Testis (tissue), 3 donors: ENCODE measurements around the gene ARHGEF7. TPM values are rescaled to one million over a fixed set of nuclear protein-coding genes. Genes with fewer than 3 reads are reported as not detected.

Source experiments
- DNase-seq: peaks from one replicate; pipeline ENCODE4 v3.0.0-alpha.2; 2019
- H3K27ac ChIP-seq, 2 donors: fragments of 200-600 bp; sonication (generic); one replicate each; pipeline ENCODE4 v1.5.1; 2019
- H3K27me3 ChIP-seq: fragments of 200-600 bp; sonication (generic); one replicate; pipeline ENCODE4 v1.5.1; 2019
- H3K36me3 ChIP-seq: fragments of 200-600 bp; sonication (generic); one replicate; pipeline ENCODE4 v1.5.1; 2017; ENCODE audit warnings: low read depth; ENCODE audit errors: missing control alignments
- H3K4me1 ChIP-seq: fragments of 200-600 bp; sonication (generic); one replicate; pipeline ENCODE4 v1.5.1; 2019
- H3K4me3 ChIP-seq, 2 donors: fragments of 200-600 bp; sonication (generic); one replicate each; pipeline ENCODE4 v1.5.1; 2017 to 2019
- H3K9me3 ChIP-seq: fragments of 200-600 bp; sonication (generic); one replicate; pipeline ENCODE4 v1.5.1; 2017
- POLR2A ChIP-seq: fragments of 450-650 bp; IDR thresholded peaks from one replicate; pipeline ENCODE4 v1.6.1; 2017; ENCODE audit warnings: antibody characterized with exemption, mild to moderate bottlenecking, moderate library complexity
- WGBS, 2 donors: methylation state at CpG; one replicate each; pipeline ENCODE4 v1.1.5; 2018; 5-methylcytosine and 5-hydroxymethylcytosine counted together
- intact Hi-C: fragments of 100-400 bp; cut with DNase I; formaldehyde crosslinking; loops from one replicate; pipeline ENCODE4 v1.15.1; 2023; ENCODE audit warnings: low total_unique reads
- polyA plus RNA-seq: library from polyadenylated mRNA; stranded (reverse); fragments of 350-450 nt; fragmentation: Illumina TruSeq; extraction: RNeasy Lipid Tissue Mini Kit (QIAGEN cat#74804); gene quantifications from one replicate; pipeline ENCODE4 v1.2.3, GENCODE V29; 2014; ENCODE audit warnings: low read depth, low replicate concordance; ENCODE audit not compliant: insufficient read depth
- total RNA-seq, 2 donors: library from RNA; depleted of rRNA; stranded (reverse); fragments of >200 nt; gene quantifications; one replicate each; pipeline ENCODE4 v1.2.3, GENCODE V29; 2016
- TF ChIP-seq, protein P1 (sequence below), 3 experiments: fragments of 450-650 bp in 2 of 3; fragments of 200-600 bp in 1 of 3; sonication (generic) in 1 of 3; IDR thresholded peaks; one replicate each; pipeline ENCODE4 v1.5.1; 2016 to 2019; ENCODE audit warnings: antibody characterized with exemption in 3 of 3, mild to moderate bottlenecking in 2 of 3, moderate library complexity in 1 of 3

The ARHGEF7 gene
- total and polyA plus RNA-seq, 3 donors from 2014 or later, result 73.6 to 136 (median 118) TPM

DNA sequence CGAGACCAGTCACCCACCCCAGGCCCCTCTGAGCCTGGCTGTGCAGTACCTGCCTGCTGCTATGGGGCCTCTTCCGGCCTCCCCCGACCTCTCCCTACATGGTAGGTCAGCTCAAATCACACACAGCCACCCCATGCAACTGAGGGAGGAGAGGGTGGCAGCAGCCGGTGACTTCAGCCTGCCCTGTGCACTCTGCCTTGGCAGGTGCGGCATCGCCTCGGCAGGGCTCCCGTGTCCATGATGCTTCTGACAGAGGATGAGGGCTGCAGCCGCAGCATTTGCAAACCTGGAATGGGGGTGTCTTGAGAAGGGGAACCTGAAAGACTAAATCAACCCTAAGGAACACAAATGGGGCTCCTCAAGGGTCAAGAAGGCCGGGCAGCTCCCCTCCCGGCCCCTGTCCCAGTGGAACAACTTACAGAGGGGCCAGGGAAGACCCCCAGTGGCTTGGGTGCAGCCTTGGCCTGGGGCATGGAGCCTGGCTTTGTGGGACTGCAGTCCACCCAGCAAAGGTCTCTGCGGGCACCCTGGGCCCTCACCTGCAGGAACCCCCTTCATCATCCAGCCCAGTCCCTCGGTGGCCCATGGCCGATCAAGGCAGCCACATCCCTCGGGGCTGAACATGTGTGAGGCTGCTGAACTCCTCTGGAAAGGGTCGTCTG, 212.0 kb downstream of the ARHGEF7 start:
- no peak for DNase-seq
- TF ChIP-seq POLR2A, result no peak
- TF ChIP-seq, protein P1, sequence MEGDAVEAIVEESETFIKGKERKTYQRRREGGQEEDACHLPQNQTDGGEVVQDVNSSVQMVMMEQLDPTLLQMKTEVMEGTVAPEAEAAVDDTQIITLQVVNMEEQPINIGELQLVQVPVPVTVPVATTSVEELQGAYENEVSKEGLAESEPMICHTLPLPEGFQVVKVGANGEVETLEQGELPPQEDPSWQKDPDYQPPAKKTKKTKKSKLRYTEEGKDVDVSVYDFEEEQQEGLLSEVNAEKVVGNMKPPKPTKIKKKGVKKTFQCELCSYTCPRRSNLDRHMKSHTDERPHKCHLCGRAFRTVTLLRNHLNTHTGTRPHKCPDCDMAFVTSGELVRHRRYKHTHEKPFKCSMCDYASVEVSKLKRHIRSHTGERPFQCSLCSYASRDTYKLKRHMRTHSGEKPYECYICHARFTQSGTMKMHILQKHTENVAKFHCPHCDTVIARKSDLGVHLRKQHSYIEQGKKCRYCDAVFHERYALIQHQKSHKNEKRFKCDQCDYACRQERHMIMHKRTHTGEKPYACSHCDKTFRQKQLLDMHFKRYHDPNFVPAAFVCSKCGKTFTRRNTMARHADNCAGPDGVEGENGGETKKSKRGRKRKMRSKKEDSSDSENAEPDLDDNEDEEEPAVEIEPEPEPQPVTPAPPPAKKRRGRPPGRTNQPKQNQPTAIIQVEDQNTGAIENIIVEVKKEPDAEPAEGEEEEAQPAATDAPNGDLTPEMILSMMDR (IDR thresholded peaks at IDR 0.05), result no peak
- 78% methylated on average over 5 to 16 of the region's 16 CpGs for WGBS, 2 donors
- no peaks in the 10 kb centered on the region for H3K9me3 ChIP-seq
- no peak overlapping the region for H3K27ac ChIP-seq
- H3K4me3 ChIP-seq, result no peak overlapping the region
- no peaks in the 10 kb centered on the region for H3K4me1 ChIP-seq
- no peaks in the 10 kb centered on the region for H3K36me3 ChIP-seq
- intact Hi-C loops, result no loop called here
- H3K27me3 ChIP-seq, result no peaks in the 10 kb centered on the region

DNA sequence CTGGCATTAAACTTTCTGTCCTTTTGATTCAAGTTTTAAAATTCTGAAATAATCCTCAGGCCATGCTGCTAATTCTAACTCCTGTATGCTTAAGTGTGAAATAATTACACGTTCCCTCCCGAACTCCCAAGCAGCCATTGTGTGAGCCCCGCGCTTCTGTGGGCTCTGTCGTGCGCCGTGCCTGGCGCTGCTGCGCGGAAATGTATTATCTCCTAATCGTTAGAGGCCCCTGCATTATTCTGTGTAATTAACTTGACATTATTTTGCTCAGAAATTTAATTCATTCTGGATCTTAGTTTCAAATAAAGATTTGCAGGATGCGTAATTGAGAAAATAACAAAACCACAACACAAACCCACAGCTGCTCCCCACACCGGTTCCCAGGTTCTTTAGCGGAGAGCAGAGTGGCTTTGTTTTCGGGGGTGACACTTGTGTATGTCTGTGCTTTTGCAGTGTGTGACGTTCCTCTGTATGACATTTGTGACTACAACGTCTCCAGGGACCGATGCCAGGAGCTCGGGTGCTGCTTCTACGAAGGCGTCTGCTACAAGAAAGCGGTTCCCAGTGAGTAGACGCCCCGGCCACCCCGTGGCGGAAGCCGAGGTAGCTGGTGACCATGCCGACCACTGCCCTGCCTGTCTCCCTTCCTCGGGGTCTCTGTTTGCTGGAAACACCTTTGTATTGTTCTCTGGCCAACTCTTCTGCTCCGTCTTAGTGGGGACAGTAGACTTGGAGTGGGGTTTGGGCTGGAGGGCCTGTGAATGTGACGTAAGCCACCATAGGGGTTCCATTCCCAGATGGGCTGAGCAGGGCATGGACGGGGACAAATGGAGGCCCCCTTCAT, 212.8 kb downstream of the ARHGEF7 start:
- 90 to 95% methylated on average over 30 to 32 of the region's 32 CpGs for WGBS, 2 donors
- no peaks in the 10 kb centered on the region for H3K9me3 ChIP-seq
- no peaks in the 10 kb centered on the region for H3K27me3 ChIP-seq
- H3K4me3 ChIP-seq, result no peak overlapping the region
- H3K27ac ChIP-seq, result no peak overlapping the region
- H3K4me1 ChIP-seq, result no peaks in the 10 kb centered on the region
- intact Hi-C loops, result no loop called here
- TF ChIP-seq, protein P1 (IDR thresholded peaks at IDR 0.05), result no peak
- TF ChIP-seq POLR2A, result no peak
- DNase-seq, result no peak
- no peaks in the 10 kb centered on the region for H3K36me3 ChIP-seq

DNA sequence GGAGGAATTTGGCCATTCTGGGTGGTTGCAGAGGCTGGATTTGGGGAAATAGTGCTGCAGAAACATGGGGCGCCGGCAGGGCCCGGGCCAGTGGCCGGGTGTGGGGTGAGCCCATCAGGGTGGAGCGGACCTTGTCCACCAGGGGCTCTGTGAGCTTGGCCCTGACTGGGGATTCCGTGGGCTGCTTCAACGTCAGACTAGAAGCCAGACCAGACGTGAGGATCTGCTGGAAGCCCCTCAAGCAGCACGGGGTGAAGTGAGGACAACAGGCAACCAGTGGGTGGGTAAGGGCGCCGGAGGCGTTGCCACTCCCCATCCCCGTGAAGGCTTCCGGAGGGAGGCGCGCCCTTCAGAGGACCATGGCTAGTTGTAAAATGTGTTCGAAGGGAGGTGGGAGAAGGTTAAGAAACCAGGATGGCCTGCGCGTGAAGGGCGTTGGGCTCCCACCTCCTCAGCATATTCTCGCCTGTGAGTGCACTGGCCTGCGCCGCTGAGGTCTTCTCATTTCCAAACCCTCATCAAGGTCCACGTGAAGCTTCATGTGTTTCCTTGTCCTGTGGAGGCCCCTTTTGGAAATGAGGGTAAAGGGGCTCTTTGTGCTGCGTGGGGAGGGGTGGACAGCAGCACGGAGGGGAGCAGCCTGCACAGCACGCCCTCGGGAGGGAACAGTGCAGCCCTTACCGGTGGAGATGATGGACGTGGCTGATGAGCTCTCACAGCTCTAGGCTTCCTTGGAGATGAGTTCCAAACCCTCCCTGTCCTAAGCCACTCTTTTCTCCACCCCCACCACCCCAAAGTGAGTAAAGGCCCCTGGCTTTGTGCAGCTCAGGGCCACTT, 213.7 kb downstream of the ARHGEF7 start:
- intact Hi-C loops, result no loop called here

DNA sequence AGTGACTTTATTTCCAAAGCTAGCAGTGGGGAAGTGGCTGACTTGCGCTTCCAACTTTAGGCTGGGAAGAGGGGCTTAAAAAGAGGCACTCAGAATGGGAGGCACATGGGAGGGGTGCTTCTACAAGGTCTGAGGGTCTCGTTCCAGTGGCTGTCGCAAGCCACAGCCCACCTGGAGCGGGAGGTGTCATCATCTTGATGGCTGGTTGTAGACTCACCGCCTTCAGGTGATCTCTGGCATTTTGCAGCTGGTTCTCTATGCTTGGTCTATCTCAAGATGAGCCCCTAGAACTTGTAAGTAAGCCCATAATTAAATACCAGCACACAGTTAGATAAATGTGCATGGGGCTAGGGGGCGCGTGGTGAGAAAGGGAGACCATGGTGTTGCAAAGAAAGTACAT, 214.5 kb downstream of the ARHGEF7 start:
- TF ChIP-seq POLR2A, result no peak
- TF ChIP-seq, protein P1 (IDR thresholded peaks at IDR 0.05), result no peak
- Histone ChIP-seq H3K9me3 (no peaks in the 10 kb centered on the region), H3K36me3 (no peaks in the 10 kb centered on the region), H3K27me3 (no peaks in the 10 kb centered on the region), H3K27ac (no peak overlapping the region), H3K4me1 (no peaks in the 10 kb centered on the region), H3K4me3 (no peak overlapping the region)
- no peak for DNase-seq
- 92 to 98% methylated on average over 7 of the region's 7 CpGs for WGBS, 2 donors
- intact Hi-C loops, result no loop called here

More for the DNA sequence above, 213.7 kb downstream of the ARHGEF7 start:
- Histone ChIP-seq H3K27ac (no peak overlapping the region), H3K9me3 (no peaks in the 10 kb centered on the region), H3K27me3 (no peaks in the 10 kb centered on the region), H3K36me3 (no peaks in the 10 kb centered on the region), H3K4me3 (no peak overlapping the region), H3K4me1 (no peaks in the 10 kb centered on the region)
- 90 to 91% methylated on average over 21 to 30 of the region's 30 CpGs for WGBS, 2 donors
- no peak for TF ChIP-seq POLR2A
- TF ChIP-seq, protein P1 (IDR thresholded peaks at IDR 0.05), result no peak
- no peak for DNase-seq
